ENCODE results near the gene BBS12.
"Not testable (repeated sequence)": the region's sequence is repeated elsewhere in the genome, so short reads cannot be mapped to it uniquely, and the experiment has no call there.

The BBS12 gene

GRCh38 chr4:122766353-122766705 is 33.8 kb downstream of the BBS12 start:
- no peak for DNase-seq

DNA sequence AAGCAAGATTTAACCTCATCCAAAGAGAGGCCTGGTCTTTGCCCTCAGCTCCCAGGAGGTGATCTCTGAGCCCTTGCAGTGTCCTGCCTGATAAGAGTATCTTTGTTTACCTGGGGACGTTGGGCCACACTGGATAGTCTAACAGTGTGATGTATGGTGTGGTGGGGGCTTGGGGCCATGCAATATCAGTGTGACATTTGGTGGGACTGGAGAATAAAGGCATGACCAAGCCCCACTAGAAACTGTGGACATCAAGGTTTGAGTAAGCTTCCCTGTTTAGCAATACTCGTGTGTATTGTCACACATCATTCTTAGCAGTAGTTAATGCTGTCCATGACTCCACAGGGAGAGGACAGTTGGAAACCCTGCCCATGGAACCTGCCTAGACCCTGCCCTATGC is 34.4 kb downstream of the BBS12 start:
- no peak for DNase-seq

GRCh38 chr4:122771724-122772123 is 39.2 kb downstream of the BBS12 start:
- no peak for DNase-seq

GRCh38 chr4:122772311-122772710 is 39.8 kb downstream of the BBS12 start:
- DNase-seq, result no peak

DNA sequence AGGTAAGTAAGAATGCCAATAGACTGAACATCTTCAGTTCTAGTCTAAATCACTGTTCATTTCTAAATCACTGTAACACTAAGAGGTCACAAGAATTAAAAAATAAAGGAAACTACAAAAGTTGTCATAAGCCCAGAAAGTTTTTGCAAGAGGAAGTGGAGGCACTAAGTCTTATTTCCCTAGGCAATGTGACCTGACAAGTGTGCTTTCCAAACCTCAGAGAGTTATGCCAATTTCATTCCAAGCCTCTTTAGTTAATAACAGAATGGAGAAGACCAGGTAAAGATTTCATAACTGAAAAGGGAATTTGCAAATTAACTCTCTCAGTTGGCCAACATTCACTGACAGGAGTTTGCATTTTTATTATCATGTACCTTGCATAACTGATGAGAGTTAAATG is 40.5 kb downstream of the BBS12 start:
- no peak for DNase-seq

GRCh38 chr4:122775039-122775438 is 42.5 kb downstream of the BBS12 start:
- no peak for DNase-seq

DNA sequence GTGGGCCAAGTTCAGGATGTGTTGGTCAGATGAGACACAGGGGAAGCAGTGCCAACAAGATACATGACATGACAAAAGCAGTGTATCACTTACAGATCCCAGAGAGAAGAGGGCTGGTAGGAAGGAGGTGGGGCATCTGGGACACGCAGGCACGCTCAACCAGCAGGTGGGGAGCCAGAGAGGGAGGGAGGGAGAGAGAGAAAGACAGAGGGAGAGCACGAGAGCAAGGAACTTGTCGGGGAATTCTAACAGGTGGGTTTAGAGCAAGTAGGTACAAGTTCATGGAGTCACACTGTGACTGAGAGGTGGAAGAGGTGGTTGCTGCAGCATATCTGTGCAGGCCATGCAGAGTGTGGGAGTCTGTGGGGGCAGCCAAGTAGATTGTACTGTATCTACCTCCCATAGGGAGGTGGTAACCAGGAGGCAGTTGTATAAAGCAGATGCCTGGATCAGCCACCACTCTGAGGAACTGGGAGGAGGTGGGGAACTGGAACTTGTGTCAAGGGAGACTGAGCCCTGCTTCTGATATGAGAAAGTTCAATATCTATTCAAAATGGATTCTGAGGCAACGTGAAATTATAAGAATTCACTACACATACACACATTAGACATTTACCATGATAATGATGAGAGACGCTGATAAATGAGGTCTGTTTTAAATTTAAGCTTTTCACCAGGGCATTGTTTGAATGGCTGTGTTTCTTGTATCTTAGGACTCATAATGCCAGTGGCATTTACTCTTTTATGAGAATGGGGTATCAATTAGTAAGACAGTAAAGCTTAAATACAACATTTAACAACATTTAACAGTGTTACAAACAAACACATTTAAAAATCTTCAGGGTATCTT is 43.7 kb downstream of the BBS12 start:
- no peak for DNase-seq

DNA sequence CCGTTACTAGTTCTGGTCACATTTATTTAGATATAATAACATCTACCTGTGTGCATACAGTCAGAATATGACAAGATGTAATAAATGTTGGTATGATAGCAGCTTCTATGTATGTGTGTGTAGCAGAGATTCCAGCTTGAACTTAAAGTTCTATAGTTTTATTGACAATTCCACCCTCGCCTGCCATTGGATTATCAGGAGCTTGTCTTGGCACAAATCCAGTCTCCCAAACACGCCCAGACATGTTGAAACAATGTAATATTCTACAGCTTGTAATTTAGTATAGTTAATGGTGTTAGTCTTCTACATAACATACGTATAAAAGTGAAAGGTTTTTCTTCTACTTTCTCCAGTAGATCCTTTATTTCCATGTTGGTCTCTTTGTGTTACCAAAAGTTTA is 44.4 kb downstream of the BBS12 start:
- DNase-seq, result no peak

GRCh38 chr4:122777846-122778673 is 45.6 kb downstream of the BBS12 start:
- DNase-seq, result no peak

GRCh38 chr4:122781486-122781885 is 49.0 kb downstream of the BBS12 start:
- DNase-seq, result no peak

GRCh38 chr4:122783301-122784215 is 51.1 kb downstream of the BBS12 start:
- DNase-seq, result no peak

DNA sequence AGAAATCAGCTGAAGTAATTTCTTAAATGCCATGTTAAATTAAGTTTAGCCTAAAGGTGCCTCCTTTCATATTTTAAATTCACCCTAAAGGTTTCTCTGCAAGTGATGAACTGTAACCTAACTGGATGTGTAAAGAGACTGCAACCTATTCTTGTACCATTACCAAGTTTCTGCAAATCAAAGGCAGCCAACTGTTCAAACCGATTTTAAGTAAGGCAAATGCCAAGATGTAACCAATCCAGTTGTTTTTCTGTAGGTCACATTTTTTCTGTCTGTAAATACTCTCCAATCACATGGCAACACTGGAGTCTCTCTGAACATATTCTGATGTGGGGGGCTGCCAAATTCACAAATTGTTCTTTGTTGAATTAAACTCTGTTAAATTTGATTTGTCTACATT is 51.8 kb downstream of the BBS12 start:
- DNase-seq, result no peak

DNA sequence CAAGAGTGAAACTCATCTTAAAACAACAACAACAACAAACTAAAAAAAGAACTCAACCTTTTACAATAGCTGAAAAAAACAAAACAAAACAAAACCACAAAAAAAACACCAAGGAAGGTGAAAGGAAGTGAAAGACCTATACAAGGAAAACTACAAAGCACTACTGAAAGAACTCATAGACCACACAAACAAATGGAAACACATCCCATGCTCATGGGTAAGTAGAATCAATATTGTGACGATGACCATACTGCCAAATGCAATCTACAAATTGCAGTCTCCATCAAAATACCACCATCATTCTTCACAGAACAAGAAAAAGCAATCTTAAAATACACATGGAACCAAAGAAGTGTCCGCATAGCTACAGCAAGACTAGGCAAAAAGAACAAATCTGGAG is 52.6 kb downstream of the BBS12 start:
- no peak for DNase-seq

DNA sequence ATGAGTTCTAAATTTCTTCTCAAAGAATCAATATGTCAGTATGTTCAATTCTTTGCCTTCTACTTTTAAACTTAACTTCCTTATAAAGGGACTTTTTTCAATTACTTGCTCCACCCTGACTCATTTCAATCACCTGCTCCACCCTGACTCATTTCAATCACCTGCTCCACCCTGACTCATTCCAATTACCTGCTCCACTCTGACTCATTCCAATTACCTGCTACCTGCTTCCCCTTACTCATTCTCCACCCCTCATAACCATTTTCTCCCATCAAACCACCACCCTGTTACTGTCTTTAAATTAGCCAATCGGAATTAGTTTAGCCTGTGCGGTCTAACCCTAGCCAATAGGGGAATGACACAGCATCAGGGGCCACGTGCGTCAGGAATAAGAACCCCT is 53.8 kb downstream of the BBS12 start:
- not testable (repeated sequence) for DNase-seq

GRCh38 chr4:122786920-122787319 is 54.4 kb downstream of the BBS12 start:
- DNase-seq, result not testable (repeated sequence)

DNA sequence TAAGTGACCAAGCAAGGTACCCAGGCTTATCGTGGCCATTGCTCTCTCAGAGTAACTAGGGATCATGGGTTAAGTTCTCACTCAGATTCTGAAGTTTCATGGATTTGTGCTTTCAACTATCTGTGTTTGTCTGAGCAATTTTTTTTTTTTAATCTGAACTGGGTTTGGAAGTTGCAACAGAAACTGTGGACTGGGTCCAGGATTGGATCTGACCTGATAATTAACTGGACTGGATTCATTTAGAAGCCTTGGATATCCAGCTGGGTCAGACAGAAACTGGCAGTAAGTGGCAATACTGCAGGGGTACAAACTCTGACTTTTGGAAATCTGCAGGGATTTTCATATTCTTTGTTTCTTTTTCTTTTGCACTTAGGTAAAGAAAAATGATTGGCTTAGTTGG is 55.4 kb downstream of the BBS12 start:
- DNase-seq, result no peak

- no peak for DNase-seq
Observed at GRCh38 chr4:122788935-122789334, 56.4 kb downstream of the BBS12 start.

GRCh38 chr4:122793811-122794210 is 61.3 kb downstream of the BBS12 start:
- no peak for DNase-seq
